HCT116 (cell line): ENCODE data around the gene ARSB. TPM values are rescaled to one million over a fixed set of nuclear protein-coding genes. Genes with fewer than 3 reads are reported as not detected.

Experiments
- ATAC-seq: fragments of 200-7000 bp; cut with Tn5 transposase; 2 replicates; pipeline ENCODE4 v1.9.1; 2020; ENCODE audit warnings: mild to moderate bottlenecking, moderate library complexity
- BruUV-seq: library from RNA; stranded (reverse); fragments of 400-500 nt; replicated peaks from 2 replicates; lab custom pipeline; 2021; lab: Mats Ljungman, UMichigan
- CTCF ChIA-PET: fragments of 300-600 bp; sonication (Branson Sonifier 250); formaldehyde crosslinking; loops from one replicate; lab custom pipeline; 2021; ENCODE audit warnings: antibody characterized with exemption; lab: Charles Lee
- POLR2A ChIA-PET: fragments of 300-600, 350-600 bp; sonication (Branson Sonifier 250); formaldehyde crosslinking; loops from one replicate; lab custom pipeline; 2021; ENCODE audit warnings: antibody characterized with exemption; lab: Charles Lee
- RAD21 ChIA-PET, 2 experiments: fragments of 300-600 bp; sonication (Branson Sonifier 250); formaldehyde crosslinking; loops; one replicate each; lab custom pipeline; 2023; ENCODE audit warnings: low total read pairs in 2 of 2; ENCODE audit not compliant: uncharacterized antibody in 2 of 2, unreplicated experiment in 2 of 2, low non-redundant PET in 1 of 2; lab: Charles Lee
- DNase-seq: peaks from one replicate; pipeline ENCODE4 v3.0.0-alpha.2; 2010; ENCODE audit warnings: low read depth, low spot score
- H2AFZ ChIP-seq: fragments of 200-600 bp; shearing (Covaris generic), sonication (generic); 2 replicates; pipeline ENCODE4 v1.6.1; 2017; ENCODE audit warnings: low read depth, mixed run types, mixed read lengths, antibody characterized with exemption, low read length; ENCODE audit not compliant: poor library complexity, severe bottlenecking
- H3K27ac ChIP-seq: 2 replicates; pipeline ENCODE4 v1.5.1; 2012; ENCODE audit warnings: low read depth, low read length
- H3K27me3 ChIP-seq: fragments of 200-600 bp; sonication (generic); 2 replicates; pipeline ENCODE4 v1.6.1; 2016; ENCODE audit warnings: mixed run types, low read length, mixed read lengths; ENCODE audit not compliant: insufficient read depth
- H3K36me3 ChIP-seq, 2 experiments: fragments of 200-500 bp in 1 of 2; fragments of 200-600 bp in 1 of 2; sonication (Bioruptor generic) in 1 of 2; sonication (generic) in 1 of 2; 2 replicates each; pipeline versions ENCODE4 v1.5.1 to v1.6.1; 2014 to 2016; ENCODE audit warnings: low read length in 2 of 2, inconsistent platforms in 1 of 2, mixed read lengths in 1 of 2, mixed run types in 1 of 2; ENCODE audit not compliant: insufficient read depth in 2 of 2, control insufficient read depth in 1 of 2
- H3K4me1 ChIP-seq, 2 experiments: fragments of 200-600 bp in 1 of 2; sonication (generic) in 1 of 2; 2 replicates each; pipeline versions ENCODE4 v1.5.1 to v1.6.1; 2012 to 2017; ENCODE audit warnings: low read length in 2 of 2, inconsistent platforms in 1 of 2, mild to moderate bottlenecking in 1 of 2, mixed read lengths in 1 of 2, mixed run types in 1 of 2, moderate library complexity in 1 of 2; ENCODE audit not compliant: insufficient read depth in 2 of 2, control insufficient read depth in 1 of 2
- H3K4me2 ChIP-seq: fragments of 200-600 bp; sonication (generic); 2 replicates; pipeline ENCODE4 v1.6.1; 2017; ENCODE audit warnings: mixed run types, low read length, mixed read lengths
- H3K4me3 ChIP-seq, 2 experiments: fragments of 200-600 bp in 1 of 2; sonication (generic) in 1 of 2; replicated peaks in 1 of 2; 2 replicates each; pipeline ENCODE4 v1.5.1; 2011 to 2016; ENCODE audit warnings: low read length in 2 of 2, control low read depth in 1 of 2, low read depth in 1 of 2, mild to moderate bottlenecking in 1 of 2, mixed read lengths in 1 of 2, mixed run types in 1 of 2
- H3K79me2 ChIP-seq: fragments of 200-600 bp; sonication (generic); 2 replicates; pipeline ENCODE4 v1.6.1; 2017; ENCODE audit warnings: mild to moderate bottlenecking, mixed run types, low read length, moderate library complexity, mixed read lengths; ENCODE audit not compliant: insufficient read depth
- H3K9ac ChIP-seq: fragments of 200-600 bp; sonication (generic); 2 replicates; pipeline ENCODE4 v1.6.1; 2016; ENCODE audit warnings: low read length, mixed read lengths
- H3K9me2 ChIP-seq: fragments of 200-600 bp; sonication (generic), shearing (Covaris generic); 2 replicates; pipeline ENCODE4 v1.6.1; 2017; ENCODE audit warnings: mixed run types, mild to moderate bottlenecking, moderate library complexity; ENCODE audit not compliant: insufficient read depth
- H3K9me3 ChIP-seq, 2 experiments: fragments of 200-500 bp in 1 of 2; fragments of 200-600 bp in 1 of 2; sonication (Bioruptor generic) in 1 of 2; sonication (generic) in 1 of 2; 2 replicates each; pipeline ENCODE4 v1.6.1; 2014 to 2017; ENCODE audit warnings: low read length in 2 of 2, mixed read lengths in 2 of 2, inconsistent platforms in 1 of 2, low read depth in 1 of 2, mild to moderate bottlenecking in 1 of 2, mixed run types in 1 of 2, moderate library complexity in 1 of 2; ENCODE audit not compliant: control insufficient read depth in 1 of 2, insufficient read depth in 1 of 2
- H4K20me1 ChIP-seq: fragments of 200-600 bp; sonication (generic), shearing (Covaris generic); 2 replicates; pipeline ENCODE4 v1.6.1; 2017; ENCODE audit warnings: mixed run types, mild to moderate bottlenecking, moderate library complexity; ENCODE audit not compliant: insufficient read depth
- ATF3 ChIP-seq: IDR thresholded peaks from 2 replicates; pipeline ENCODE4 v1.6.1; 2012
- CTCF ChIP-seq, 3 experiments: fragments of 200-600 bp in 1 of 3; sonication (generic) in 1 of 3; IDR thresholded peaks in 2 of 3; conservative IDR thresholded peaks in 1 of 3; 2 replicates each; pipeline ENCODE4 v1.5.1; 2012 to 2017; ENCODE audit warnings: low read depth in 2 of 3, low read length in 2 of 3, antibody characterized with exemption in 1 of 3, borderline replicate concordance in 1 of 3, control low read depth in 1 of 3, mild to moderate bottlenecking in 1 of 3, mixed read lengths in 1 of 3, mixed run types in 1 of 3, moderate library complexity in 1 of 3; ENCODE audit not compliant: insufficient read depth in 1 of 3
- ELF1 ChIP-seq: IDR thresholded peaks from 2 replicates; pipeline ENCODE4 v1.6.1; 2012; ENCODE audit warnings: low read depth, borderline replicate concordance
- EZH2 ChIP-seq: fragments of 200-600 bp; sonication (generic); IDR thresholded peaks from 2 replicates; pipeline ENCODE4 v1.6.1; 2017; ENCODE audit warnings: antibody characterized with exemption, mixed run types
- EZH2phosphoT487 ChIP-seq: fragments of 200-600 bp; IDR thresholded peaks from 2 replicates; pipeline ENCODE4 v1.6.1; 2018; ENCODE audit warnings: antibody characterized with exemption, borderline replicate concordance
- JUND ChIP-seq: IDR thresholded peaks from 2 replicates; pipeline ENCODE4 v1.6.1; 2012
- POLR2AphosphoS5 ChIP-seq: IDR thresholded peaks from 2 replicates; pipeline ENCODE4 v1.6.1; 2011; ENCODE audit warnings: mild to moderate bottlenecking, low read depth, low read length, moderate library complexity
- RAD21 ChIP-seq: IDR thresholded peaks from 2 replicates; pipeline ENCODE4 v1.6.1; 2012; ENCODE audit warnings: low read depth, mild to moderate bottlenecking
- SRF ChIP-seq: IDR thresholded peaks from 2 replicates; pipeline ENCODE4 v1.6.1; 2012; ENCODE audit warnings: low read depth
- TCF7L2 ChIP-seq: IDR thresholded peaks from 2 replicates; pipeline ENCODE4 v1.7.0; 2011; ENCODE audit warnings: borderline replicate concordance, inconsistent platforms; ENCODE audit not compliant: insufficient read depth, insufficient read length; ENCODE audit errors: extremely low read depth
- YY1 ChIP-seq: IDR thresholded peaks from 2 replicates; pipeline ENCODE4 v1.6.1; 2011; ENCODE audit warnings: low read length, low read depth, moderate library complexity, mild to moderate bottlenecking; ENCODE audit not compliant: insufficient replicate concordance; ENCODE audit errors: extremely low read depth
- ZNF274 ChIP-seq: fragments of 200-500 bp; sonication (Bioruptor generic); IDR thresholded peaks from 2 replicates; pipeline ENCODE4 v1.6.1; 2014; ENCODE audit warnings: mild to moderate bottlenecking, low read depth, low read length, inconsistent platforms
- intact Hi-C: fragments of 100-400 bp; cut with micrococcal nuclease; formaldehyde crosslinking; loops from 2 replicates; pipeline ENCODE4 v1.10.0; 2022
- total RNA-seq: library from RNA; stranded (reverse); gene quantifications from one replicate; pipeline ENCODE4 v1.2.1, GENCODE V29; 2021; ENCODE audit not compliant: unreplicated experiment

The ARSB gene
- total RNA-seq, 1 experiment from 2014 or later: 4.8 TPM

- ATAC-seq: no peak
- no peaks in the 10 kb centered on the region for H3K9me3 ChIP-seq
- H4K20me1 ChIP-seq: no peaks in the 10 kb centered on the region
- H3K27me3 ChIP-seq: no peaks in the 10 kb centered on the region
- DNase-seq: no peak
- H2AFZ ChIP-seq: no peak overlapping the region
- ChIA-PET CTCF (interaction anchor here (3.7 kb wide), 1 partner anchor 15 kb away, joined by 13 read pairs; no protein-coding TSS in a partner anchor), POLR2A (no interaction called here), RAD21 (no interaction called here)
- no TSS peak for BruUV-seq
- intact Hi-C loops: no loop called here
- H3K9me2 ChIP-seq: no peaks in the 10 kb centered on the region
- no peaks in the 10 kb centered on the region for H3K4me1 ChIP-seq
- no peaks in the 10 kb centered on the region for H3K79me2 ChIP-seq
- no peaks in the 10 kb centered on the region for H3K36me3 ChIP-seq
- TF ChIP-seq ZNF274 (no peak), YY1 (no peak), EZH2phosphoT487 (no peak), JUND (no peak), SRF (no peak), EZH2 (no peak), ELF1 (no peak), POLR2AphosphoS5 (no peak), ATF3 (no peak), RAD21 (no peak), TCF7L2 (no peak), CTCF (IDR thresholded peaks at IDR 0.05 in 2 of 3, conservative IDR thresholded peaks at IDR 0.05 in 1 of 3; ENCODE audit: borderline replicate concordance in 1 of 3, insufficient read depth in 1 of 3, low read depth in 2 of 3, low read length in 2 of 3) (no peak)
- no peak overlapping the region for H3K27ac ChIP-seq
- no peak overlapping the region for H3K4me3 ChIP-seq
- H3K9ac ChIP-seq: no peak overlapping the region
- H3K4me2 ChIP-seq: no peak overlapping the region
These were observed 20.0 kb upstream of the ARSB start for GRCh38 chr5:79005151-79005550.
